NCI-H1930 (cell line): ENCODE results near the gene ALK.

Source experiments
- DNase-seq, 2 experiments: peaks; one replicate each; lab custom pipeline; 2025; lab: John Stamatoyannopoulos, UW

The ALK gene

GRCh38 chr2:29363111-29363510, 558.3 kb downstream of the ALK start:
- DNase-seq, result no peak

DNA sequence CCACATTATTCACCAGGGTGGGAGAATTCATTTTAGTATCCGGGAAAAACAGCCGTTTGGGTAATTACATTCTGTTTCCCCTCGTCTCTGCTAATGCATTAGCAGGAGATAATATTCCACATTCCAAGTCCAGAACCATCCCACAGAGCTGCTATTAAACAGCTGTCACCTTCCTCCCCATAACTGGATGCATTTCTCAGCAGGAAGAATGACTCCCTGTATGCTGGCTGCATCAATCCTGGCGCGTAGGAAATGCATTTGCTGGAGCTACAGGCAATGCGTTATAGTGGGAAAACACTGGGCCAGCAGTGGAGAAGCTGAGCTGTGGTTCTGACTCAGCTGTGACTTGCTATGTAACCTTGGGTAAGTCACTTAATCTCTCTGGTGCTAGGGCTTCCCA, 560.2 kb downstream of the ALK start:
- DNase-seq, result no peak

- no peak for DNase-seq
Observed at GRCh38 chr2:29360016-29360784, 561.2 kb downstream of the ALK start.

DNA sequence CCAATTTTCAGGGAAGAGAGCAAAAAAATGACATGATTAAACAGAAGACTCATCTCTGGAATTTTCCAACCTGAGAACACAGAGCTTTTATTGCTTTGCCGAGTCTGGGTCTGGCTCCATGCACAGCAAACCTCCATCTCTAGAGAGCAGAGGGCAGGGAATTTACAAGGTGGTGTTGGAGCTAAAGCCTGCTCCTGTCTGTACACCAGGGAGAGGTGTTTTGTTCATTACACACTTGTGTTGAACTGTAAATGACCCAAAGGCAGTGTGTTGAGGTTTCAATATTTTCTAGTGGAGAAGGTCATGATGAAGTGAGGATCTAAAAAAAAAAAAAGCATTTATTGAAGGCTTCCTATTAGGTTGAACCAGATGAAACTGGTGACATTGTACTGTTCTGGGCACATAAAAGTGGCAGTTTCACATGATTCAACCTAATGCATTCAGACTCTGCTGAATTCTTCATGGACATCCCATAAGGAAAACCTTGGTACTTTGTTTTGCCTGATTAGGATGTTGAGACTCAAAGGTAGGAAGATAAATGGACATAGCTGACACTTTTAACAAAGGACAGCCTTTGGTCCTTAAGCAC, 567.9 kb downstream of the ALK start:
- no peak for DNase-seq

- DNase-seq, result no peak
Observed at GRCh38 chr2:29351916-29352591, 569.3 kb downstream of the ALK start.

GRCh38 chr2:29351248-29351647, 570.1 kb downstream of the ALK start:
- DNase-seq, result no peak

- no peak for DNase-seq
Observed at GRCh38 chr2:29349316-29350030, 571.9 kb downstream of the ALK start.

GRCh38 chr2:29347774-29348461, 573.5 kb downstream of the ALK start:
- DNase-seq, result no peak

GRCh38 chr2:29345236-29345635, 576.1 kb downstream of the ALK start:
- no peak for DNase-seq

DNA sequence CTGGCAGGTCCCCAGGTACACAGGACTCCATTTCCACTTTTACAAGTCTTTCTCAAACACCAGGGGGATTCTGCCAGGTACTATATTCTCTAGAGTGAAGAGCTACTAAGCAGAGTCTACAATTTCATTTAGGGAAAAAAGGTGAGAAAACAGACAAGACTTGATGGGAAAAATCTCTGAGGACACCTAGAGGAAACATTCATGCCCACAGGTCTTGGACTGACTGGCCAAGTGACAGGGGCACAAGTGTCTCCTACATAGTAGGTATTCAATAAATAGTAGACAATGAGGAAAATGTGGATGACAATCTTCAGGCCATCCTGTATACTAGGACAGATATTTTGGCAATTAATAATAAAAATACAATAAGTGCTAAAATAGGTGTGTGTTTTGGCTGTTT, 577.6 kb downstream of the ALK start:
- no peak for DNase-seq

- no peak for DNase-seq
Observed at GRCh38 chr2:29336341-29337241, 584.8 kb downstream of the ALK start.

DNA sequence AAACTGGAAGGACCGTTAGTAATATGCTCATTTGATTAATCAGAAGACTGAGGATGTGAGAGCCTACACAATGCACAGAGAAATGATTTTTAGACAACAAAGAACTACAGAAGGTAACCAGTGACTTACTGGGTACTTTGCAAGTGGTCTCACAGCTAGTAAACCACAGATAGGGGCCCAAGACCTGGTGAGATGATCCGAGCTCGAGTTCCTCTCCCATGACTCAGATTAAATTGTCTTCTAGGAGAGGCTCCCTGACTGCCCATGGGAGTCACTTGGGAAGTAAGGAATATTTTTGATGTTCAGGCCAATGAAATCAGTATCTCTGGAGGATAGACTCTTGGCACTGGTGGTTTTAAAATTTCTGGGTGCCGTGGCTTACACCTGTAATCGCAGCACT, 586.0 kb downstream of the ALK start:
- DNase-seq, result no peak

- no peak for DNase-seq
Observed at GRCh38 chr2:29334706-29335105, 586.7 kb downstream of the ALK start.

- DNase-seq, result no peak
Observed at GRCh38 chr2:29332540-29332939, 588.8 kb downstream of the ALK start.

DNA sequence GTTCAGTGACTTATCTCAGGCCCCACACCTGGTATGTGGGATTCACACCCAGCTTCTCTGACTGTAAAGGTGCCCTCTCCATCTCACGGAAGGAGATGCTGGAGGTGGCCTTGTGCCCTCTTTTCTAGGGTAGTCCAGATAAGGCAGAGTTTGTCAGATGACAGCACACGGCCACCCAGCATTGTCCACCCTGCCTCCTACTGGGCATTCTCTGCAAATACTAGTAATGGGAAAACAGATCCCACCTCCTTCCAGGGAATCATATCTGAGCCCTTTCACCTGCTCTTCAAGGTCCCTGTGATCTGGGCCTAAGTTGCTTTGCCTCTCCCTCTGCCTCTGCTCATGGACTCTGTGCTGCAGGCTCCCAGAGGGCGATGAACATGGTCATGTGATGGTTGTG, 591.5 kb downstream of the ALK start:
- no peak for DNase-seq

DNA sequence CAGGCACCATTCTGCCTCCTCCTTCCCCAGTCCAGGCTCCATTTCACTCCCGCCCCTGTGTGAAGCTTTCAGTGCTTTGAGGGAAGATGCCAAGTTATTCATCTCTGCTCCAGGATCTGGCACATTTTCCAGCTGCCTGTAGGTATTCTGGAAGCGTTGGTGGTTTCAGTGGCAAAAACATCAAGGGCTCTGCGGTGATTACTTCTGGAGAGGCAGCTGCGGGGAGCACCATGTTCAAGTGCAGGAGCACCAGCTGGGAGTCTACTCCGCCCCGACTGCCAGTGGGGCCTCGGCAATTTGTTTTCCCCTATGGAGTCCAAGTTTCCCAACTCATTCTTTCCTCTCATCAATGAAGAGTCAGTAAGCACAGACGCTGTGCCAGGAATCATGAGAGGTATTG, 594.5 kb downstream of the ALK start:
- DNase-seq, result no peak

- no peak for DNase-seq
Observed at GRCh38 chr2:29325544-29325943, 595.8 kb downstream of the ALK start.

DNA sequence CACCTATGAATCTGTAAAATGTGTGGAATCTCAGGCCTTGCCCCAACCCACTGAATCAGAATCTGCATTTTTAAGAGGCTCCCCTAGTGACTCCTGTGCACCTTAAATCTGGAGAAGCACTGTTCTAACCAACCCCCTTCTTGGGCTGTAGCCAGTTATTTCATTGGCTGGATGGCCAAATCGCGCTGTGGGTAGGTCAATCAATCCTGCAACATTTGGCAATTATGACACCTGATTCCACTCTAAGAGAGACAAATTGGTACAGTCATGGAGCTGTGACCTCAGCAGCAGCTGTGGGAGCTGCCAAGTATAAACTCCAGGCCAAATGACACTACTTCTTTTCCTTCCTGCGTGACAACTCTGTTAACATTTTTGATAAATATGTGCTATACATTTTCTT, 597.4 kb downstream of the ALK start:
- no peak for DNase-seq

GRCh38 chr2:29323301-29323700, 598.1 kb downstream of the ALK start:
- DNase-seq, result no peak

DNA sequence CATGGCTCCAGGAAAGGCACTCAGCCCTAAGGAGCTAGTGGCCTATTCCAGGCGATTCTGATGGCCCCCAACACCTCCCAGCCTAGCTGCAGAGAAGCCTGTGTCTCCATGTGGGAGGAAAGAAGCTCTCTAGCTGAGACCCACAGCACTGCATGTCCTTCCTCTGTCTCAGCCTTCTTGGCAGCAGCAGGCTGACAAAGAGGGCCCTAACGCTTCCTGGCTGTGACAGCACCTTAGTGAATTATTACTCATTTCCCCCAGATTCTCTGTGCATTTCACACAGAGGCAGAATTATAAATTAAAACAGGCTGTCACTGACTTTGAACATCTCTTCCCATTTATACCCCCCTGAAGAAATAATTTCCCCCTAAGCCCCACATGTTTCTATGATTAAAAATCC, 599.4 kb downstream of the ALK start:
- DNase-seq, result no peak
